Mammary epithelial cell (primary cell): ENCODE results near the gene AKAP9.

ENCODE experiments used
- EZH2 ChIP-seq: IDR thresholded peaks from 2 replicates; pipeline ENCODE4 v1.6.1; 2012; ENCODE audit warnings: low read length, inconsistent platforms, borderline replicate concordance
- TF ChIP-seq, protein P1 (sequence below), 2 donors: IDR thresholded peaks in 1 of 2; conservative IDR thresholded peaks in 1 of 2; 2 replicates each; pipeline ENCODE4 v1.5.1; 2011 to 2012; ENCODE audit warnings: inconsistent platforms in 2 of 2, low read length in 2 of 2, mild to moderate bottlenecking in 2 of 2, control low read depth in 1 of 2, low read depth in 1 of 2; ENCODE audit not compliant: insufficient read depth in 1 of 2; ENCODE audit errors: extremely low read depth in 1 of 2

DNA sequence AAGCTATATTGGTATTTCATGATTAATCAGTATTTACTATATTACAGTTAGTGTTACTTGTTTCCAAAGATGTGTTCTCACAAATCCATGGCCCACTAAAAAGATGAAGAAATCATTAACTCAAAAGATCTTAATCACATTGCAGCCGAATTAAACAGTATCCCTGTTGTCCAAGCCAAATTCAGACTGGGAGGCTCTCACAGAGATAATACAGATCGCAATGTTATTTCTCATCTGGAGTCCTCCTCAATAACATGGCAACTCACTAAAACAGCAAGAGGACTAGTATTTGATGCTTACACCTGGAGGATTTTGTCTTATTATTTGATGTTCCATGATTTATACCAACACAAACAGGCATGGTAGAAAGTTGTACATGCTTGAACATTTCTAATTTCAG, 170.2 kb downstream of the AKAP9 start:
- TF ChIP-seq, protein P1, sequence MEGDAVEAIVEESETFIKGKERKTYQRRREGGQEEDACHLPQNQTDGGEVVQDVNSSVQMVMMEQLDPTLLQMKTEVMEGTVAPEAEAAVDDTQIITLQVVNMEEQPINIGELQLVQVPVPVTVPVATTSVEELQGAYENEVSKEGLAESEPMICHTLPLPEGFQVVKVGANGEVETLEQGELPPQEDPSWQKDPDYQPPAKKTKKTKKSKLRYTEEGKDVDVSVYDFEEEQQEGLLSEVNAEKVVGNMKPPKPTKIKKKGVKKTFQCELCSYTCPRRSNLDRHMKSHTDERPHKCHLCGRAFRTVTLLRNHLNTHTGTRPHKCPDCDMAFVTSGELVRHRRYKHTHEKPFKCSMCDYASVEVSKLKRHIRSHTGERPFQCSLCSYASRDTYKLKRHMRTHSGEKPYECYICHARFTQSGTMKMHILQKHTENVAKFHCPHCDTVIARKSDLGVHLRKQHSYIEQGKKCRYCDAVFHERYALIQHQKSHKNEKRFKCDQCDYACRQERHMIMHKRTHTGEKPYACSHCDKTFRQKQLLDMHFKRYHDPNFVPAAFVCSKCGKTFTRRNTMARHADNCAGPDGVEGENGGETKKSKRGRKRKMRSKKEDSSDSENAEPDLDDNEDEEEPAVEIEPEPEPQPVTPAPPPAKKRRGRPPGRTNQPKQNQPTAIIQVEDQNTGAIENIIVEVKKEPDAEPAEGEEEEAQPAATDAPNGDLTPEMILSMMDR (conservative IDR thresholded peaks at IDR 0.05 in 1 of 2, IDR thresholded peaks at IDR 0.05 in 1 of 2; ENCODE audit: extremely low read depth in 1 of 2, insufficient read depth in 1 of 2, low read depth in 1 of 2, low read length in 2 of 2): no peak
- no peak for TF ChIP-seq EZH2
